ENCODE results near the gene EMC6.

DNA sequence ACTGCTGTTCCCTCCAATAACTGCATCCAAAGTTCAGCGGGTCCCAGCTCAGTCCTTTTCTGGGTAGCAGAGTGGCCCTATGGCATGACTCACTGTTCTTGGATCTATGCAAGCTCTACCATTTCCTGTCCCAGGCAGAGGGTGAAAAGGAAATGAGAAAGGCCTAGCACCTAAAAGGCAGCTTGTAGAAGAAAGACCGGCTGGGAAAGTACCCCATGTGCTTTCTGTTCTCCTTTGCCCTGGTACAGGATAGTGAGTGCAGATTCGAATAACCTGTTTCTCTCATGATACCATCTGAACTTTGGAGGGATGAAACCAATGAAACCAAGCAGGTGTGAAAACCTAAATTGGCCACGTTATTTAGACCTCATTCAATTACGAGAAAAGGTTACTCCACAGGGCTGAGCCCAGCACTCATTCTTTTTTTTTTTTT is 42.4 kb downstream of the EMC6 start:
- TF ChIP-seq POLR2AphosphoS5 (IDR thresholded peaks at IDR 0.05; ENCODE audit: low read depth, low read length), result no peak
- TF ChIP-seq, protein P1, sequence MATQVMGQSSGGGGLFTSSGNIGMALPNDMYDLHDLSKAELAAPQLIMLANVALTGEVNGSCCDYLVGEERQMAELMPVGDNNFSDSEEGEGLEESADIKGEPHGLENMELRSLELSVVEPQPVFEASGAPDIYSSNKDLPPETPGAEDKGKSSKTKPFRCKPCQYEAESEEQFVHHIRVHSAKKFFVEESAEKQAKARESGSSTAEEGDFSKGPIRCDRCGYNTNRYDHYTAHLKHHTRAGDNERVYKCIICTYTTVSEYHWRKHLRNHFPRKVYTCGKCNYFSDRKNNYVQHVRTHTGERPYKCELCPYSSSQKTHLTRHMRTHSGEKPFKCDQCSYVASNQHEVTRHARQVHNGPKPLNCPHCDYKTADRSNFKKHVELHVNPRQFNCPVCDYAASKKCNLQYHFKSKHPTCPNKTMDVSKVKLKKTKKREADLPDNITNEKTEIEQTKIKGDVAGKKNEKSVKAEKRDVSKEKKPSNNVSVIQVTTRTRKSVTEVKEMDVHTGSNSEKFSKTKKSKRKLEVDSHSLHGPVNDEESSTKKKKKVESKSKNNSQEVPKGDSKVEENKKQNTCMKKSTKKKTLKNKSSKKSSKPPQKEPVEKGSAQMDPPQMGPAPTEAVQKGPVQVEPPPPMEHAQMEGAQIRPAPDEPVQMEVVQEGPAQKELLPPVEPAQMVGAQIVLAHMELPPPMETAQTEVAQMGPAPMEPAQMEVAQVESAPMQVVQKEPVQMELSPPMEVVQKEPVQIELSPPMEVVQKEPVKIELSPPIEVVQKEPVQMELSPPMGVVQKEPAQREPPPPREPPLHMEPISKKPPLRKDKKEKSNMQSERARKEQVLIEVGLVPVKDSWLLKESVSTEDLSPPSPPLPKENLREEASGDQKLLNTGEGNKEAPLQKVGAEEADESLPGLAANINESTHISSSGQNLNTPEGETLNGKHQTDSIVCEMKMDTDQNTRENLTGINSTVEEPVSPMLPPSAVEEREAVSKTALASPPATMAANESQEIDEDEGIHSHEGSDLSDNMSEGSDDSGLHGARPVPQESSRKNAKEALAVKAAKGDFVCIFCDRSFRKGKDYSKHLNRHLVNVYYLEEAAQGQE (IDR thresholded peaks at IDR 0.05; ENCODE audit: insufficient read depth in 1 of 2, low read depth in 2 of 2, low read length in 2 of 2), result no peak

All from PFSK-1 (cell line).